Measurements from ENCODE around the gene PDILT. TPM values are rescaled to one million over a fixed set of nuclear protein-coding genes. Genes with fewer than 3 reads are reported as not detected.

PDILT gene
- total and polyA plus RNA-seq, 9 of the 15 experiments (the other 6 are each of a cell fraction or from before 2014, with no cell fraction given) = not detected

DNA sequence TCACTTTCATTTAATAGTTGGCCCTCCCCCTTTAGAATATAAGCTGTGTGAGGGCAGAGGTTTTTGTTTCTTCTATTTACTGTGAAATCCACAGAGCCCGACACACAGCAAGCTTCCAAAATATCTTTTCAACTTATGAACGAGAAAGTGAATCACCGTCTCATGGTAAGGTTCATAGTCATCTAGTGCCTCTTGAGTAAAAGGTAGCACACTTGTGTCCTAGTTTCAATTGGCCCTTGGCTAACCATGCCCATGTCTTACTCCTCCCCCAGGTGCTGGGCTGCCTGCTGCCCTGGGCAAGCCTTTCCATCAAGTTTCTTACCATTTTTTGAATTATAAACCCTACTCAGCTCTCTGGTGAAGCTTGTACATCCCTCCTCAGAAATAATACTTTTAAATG is 64.8 kb downstream of the PDILT start:
- CTCF ChIA-PET (ENCODE audit: low intra/inter-chr PET ratio) = no interaction called here

DNA sequence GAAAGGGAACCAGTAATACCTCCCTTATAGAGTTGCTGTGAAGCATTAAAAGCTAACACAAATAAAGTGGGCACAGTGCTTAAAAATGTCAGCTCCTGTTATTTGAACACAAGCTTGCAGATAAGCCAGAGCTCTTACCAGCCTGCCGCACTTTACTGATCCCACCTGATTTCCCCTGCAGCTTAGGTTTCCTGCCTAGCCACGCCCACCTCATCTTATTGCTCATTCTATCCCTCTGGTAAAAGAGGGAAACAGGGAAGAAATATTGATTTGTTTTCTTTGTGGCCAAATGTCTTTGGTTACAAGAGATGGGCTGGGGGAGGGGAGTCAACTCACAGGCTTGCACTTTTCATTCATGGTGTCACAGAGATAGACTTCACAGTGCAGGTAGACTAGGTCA is 67.6 kb downstream of the PDILT start:
- no peak overlapping the region for H3K27ac ChIP-seq (ENCODE audit: extremely low read depth, low read depth, low read length)
- H4K20me1 ChIP-seq (replicated peaks; ENCODE audit: control insufficient read depth, insufficient read depth, low read length) = no peaks in the 10 kb centered on the region
- ATAC-seq (no peak), DNase-seq (ENCODE audit: extremely low read depth in 1 of 4, low spot score in 3 of 4) (no peak), FAIRE-seq (no peak)
- H3K27me3 ChIP-seq (ENCODE audit: control insufficient read depth in 2 of 2, insufficient read depth in 2 of 2, low read length in 2 of 2) = peaks cover 0 to 10% of the 10 kb centered on the region in 2 experiments; a peak in 1 of 5 replicates
- TF ChIP-seq RNF2 (IDR thresholded peaks at IDR 0.05) = no peak
- no peak for TF ChIP-seq PHF8 (IDR thresholded peaks at IDR 0.05; ENCODE audit: borderline replicate concordance, low read length)
- TF ChIP-seq, protein P1, sequence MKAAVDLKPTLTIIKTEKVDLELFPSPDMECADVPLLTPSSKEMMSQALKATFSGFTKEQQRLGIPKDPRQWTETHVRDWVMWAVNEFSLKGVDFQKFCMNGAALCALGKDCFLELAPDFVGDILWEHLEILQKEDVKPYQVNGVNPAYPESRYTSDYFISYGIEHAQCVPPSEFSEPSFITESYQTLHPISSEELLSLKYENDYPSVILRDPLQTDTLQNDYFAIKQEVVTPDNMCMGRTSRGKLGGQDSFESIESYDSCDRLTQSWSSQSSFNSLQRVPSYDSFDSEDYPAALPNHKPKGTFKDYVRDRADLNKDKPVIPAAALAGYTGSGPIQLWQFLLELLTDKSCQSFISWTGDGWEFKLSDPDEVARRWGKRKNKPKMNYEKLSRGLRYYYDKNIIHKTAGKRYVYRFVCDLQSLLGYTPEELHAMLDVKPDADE (conservative IDR thresholded peaks at IDR 0.05; ENCODE audit: control insufficient read depth, low read depth, low read length) = no peak
- TF ChIP-seq EGR1 (conservative IDR thresholded peaks at IDR 0.05) = no peak
- TF ChIP-seq SMARCA4 (IDR thresholded peaks at IDR 0.05) = no peak
- no peak for TF ChIP-seq RFX5 (IDR thresholded peaks at IDR 0.05; ENCODE audit: low read depth, low read length)
- no peak overlapping the region for H2AFZ ChIP-seq (ENCODE audit: low read depth, low read length)
- ChIA-PET CTCF (ENCODE audit: low intra/inter-chr PET ratio) (no interaction called here), POLR2A (interaction anchor here (0.7 kb wide), 1 partner anchor 234 kb away, joined by 3 read pairs; no protein-coding TSS in a partner anchor)
- no peaks in the 10 kb centered on the region for H3K36me3 ChIP-seq (ENCODE audit: control insufficient read depth, insufficient read depth, low read length)
- no peak overlapping the region for H3K4me3 ChIP-seq
- no peaks in the 10 kb centered on the region for H3K4me1 ChIP-seq (replicated peaks in 1 of 2; ENCODE audit: control insufficient read depth in 2 of 2, insufficient read depth in 2 of 2, low read length in 2 of 2)
- no peaks in the 10 kb centered on the region for H3K9me1 ChIP-seq (ENCODE audit: control insufficient read depth, insufficient read depth, low read length)
- intact Hi-C loops (cut with micrococcal nuclease) = no loop called here
- no TSS peak for BruUV-seq (replicated peaks)
- in situ Hi-C loops (cut with MboI) = no loop called here
- 0% methylated on average over 2 of the region's 2 CpGs for WGBS (ENCODE audit: insufficient coverage, low coverage, missing lambda C conversion rate)
- H3K9ac ChIP-seq (ENCODE audit: insufficient read depth in 1 of 2, low read depth in 2 of 2, low read length in 2 of 2) = no peak overlapping the region
- no peaks in the 10 kb centered on the region for H3K79me2 ChIP-seq (ENCODE audit: control insufficient read depth, insufficient read depth, low read length)
- no peaks in the 10 kb centered on the region for H3K9me3 ChIP-seq (replicated peaks; ENCODE audit: control insufficient read depth, insufficient read depth, low read depth, low read length)
- no peak overlapping the region for H3K4me2 ChIP-seq (ENCODE audit: insufficient read depth, low read length)

More for the DNA sequence above, 64.8 kb downstream of the PDILT start:
- no peak overlapping the region for H3K4me2 ChIP-seq (ENCODE audit: insufficient read depth, low read length)
- intact Hi-C loops (cut with micrococcal nuclease) = no loop called here
- no peak for TF ChIP-seq CAMTA2 (CRISPR knock-in tag; conservative IDR thresholded peaks at IDR 0.05)
- H3K4me1 ChIP-seq (replicated peaks in 1 of 2; ENCODE audit: control insufficient read depth in 2 of 2, insufficient read depth in 2 of 2, low read length in 2 of 2) = no peaks in the 10 kb centered on the region
- FAIRE-seq = no peak
- H3K27me3 ChIP-seq (ENCODE audit: control insufficient read depth in 2 of 2, insufficient read depth in 2 of 2, low read length in 2 of 2) = peaks cover 0 to 10% of the 10 kb centered on the region in 2 experiments; a peak in 1 of 5 replicates
- POLR2A ChIA-PET = no interaction called here
- H3K79me2 ChIP-seq (ENCODE audit: control insufficient read depth, insufficient read depth, low read length) = no peaks in the 10 kb centered on the region
- no TSS peak for BruUV-seq (replicated peaks)
- ATAC-seq = no peak
- no peak overlapping the region for H3K27ac ChIP-seq (ENCODE audit: extremely low read depth, low read depth, low read length)
- H3K36me3 ChIP-seq (ENCODE audit: control insufficient read depth, insufficient read depth, low read length) = no peaks in the 10 kb centered on the region
- H3K4me3 ChIP-seq = no peak overlapping the region
- no peak for DNase-seq (ENCODE audit: extremely low read depth in 1 of 4, low spot score in 3 of 4)
- no peak overlapping the region for H3K9ac ChIP-seq (ENCODE audit: insufficient read depth in 1 of 2, low read depth in 2 of 2, low read length in 2 of 2)
- H2AFZ ChIP-seq (ENCODE audit: low read depth, low read length) = no peak overlapping the region
- H3K9me3 ChIP-seq (replicated peaks; ENCODE audit: control insufficient read depth, insufficient read depth, low read depth, low read length) = no peaks in the 10 kb centered on the region
- H4K20me1 ChIP-seq (replicated peaks; ENCODE audit: control insufficient read depth, insufficient read depth, low read length) = no peaks in the 10 kb centered on the region
- in situ Hi-C loops (cut with MboI) = no loop called here
- WGBS (ENCODE audit: insufficient coverage, low coverage, missing lambda C conversion rate) = 0% methylated on average over 3 of the region's 3 CpGs
- no peaks in the 10 kb centered on the region for H3K9me1 ChIP-seq (ENCODE audit: control insufficient read depth, insufficient read depth, low read length)
